IMR-90 (cell line): ENCODE measurements around the gene AXIN2. TPM values are rescaled to one million over a fixed set of nuclear protein-coding genes. Genes with fewer than 3 reads are reported as not detected.

ENCODE experiments used
- ATAC-seq: fragments of 200-7000 bp; cut with Tn5 transposase; 2 replicates; pipeline ENCODE4 v1.9.1; 2020; ENCODE audit warnings: low read depth, mild to moderate bottlenecking, moderate library complexity
- BruUV-seq: library from RNA; stranded (reverse); fragments of 400-500 nt; replicated peaks from 2 replicates; lab custom pipeline; 2021; lab: Mats Ljungman, UMichigan
- CTCF ChIA-PET: fragments of 300-600 bp; formaldehyde crosslinking; extraction: SDS; loops from one replicate; lab custom pipeline; 2021; ENCODE audit warnings: antibody characterized with exemption; lab: Yijun Ruan, JAX
- POLR2A ChIA-PET: fragments of 300-600 bp; sonication (Branson Sonifier 250); formaldehyde crosslinking; loops from one replicate; lab custom pipeline; 2022; ENCODE audit warnings: antibody characterized with exemption; ENCODE audit not compliant: unreplicated experiment; lab: Charles Lee
- DNase-seq: peaks from one replicate; pipeline ENCODE4 v3.0.0; 2013
- H2AFZ ChIP-seq: replicated peaks from 2 replicates; pipeline ENCODE3; 2013; ENCODE audit warnings: low read length, mild to moderate bottlenecking; ENCODE audit not compliant: poor library complexity
- H2AK5ac ChIP-seq: 2 replicates; pipeline ENCODE4 v1.6.1; 2013; ENCODE audit warnings: low read depth, low read length, inconsistent platforms
- H2AK9ac ChIP-seq: replicated peaks from 2 replicates; pipeline ENCODE3; 2013; ENCODE audit warnings: mild to moderate bottlenecking, low read depth, low read length, moderate library complexity; ENCODE audit not compliant: poor library complexity
- H2BK120ac ChIP-seq: 2 replicates; pipeline ENCODE4 v1.6.1; 2013; ENCODE audit warnings: low read depth, low read length, inconsistent platforms
- H2BK15ac ChIP-seq: 3 replicates; pipeline ENCODE4 v1.6.1; 2013; ENCODE audit warnings: low read depth, low read length, inconsistent platforms
- H2BK20ac ChIP-seq: 2 replicates; pipeline ENCODE4 v1.6.1; 2013; ENCODE audit warnings: low read depth, mild to moderate bottlenecking, inconsistent platforms, low read length, moderate library complexity
- H2BK5ac ChIP-seq: 2 replicates; pipeline ENCODE4 v1.6.1; 2013; ENCODE audit warnings: mild to moderate bottlenecking, low read depth, low read length, inconsistent platforms; ENCODE audit not compliant: poor library complexity, severe bottlenecking
- H3K14ac ChIP-seq: replicated peaks from 2 replicates; pipeline ENCODE4 v1.6.1; 2013; ENCODE audit warnings: low read depth, low read length, inconsistent platforms
- H3K18ac ChIP-seq: 2 replicates; pipeline ENCODE4 v1.6.1; 2013; ENCODE audit warnings: low read depth, low read length, control low read depth
- H3K23ac ChIP-seq: 2 replicates; pipeline ENCODE4 v1.6.1; 2013; ENCODE audit warnings: low read depth, low read length, inconsistent platforms
- H3K27ac ChIP-seq: 2 replicates; pipeline ENCODE4 v1.5.1; 2013; ENCODE audit warnings: mild to moderate bottlenecking, control low read depth, low read length; ENCODE audit not compliant: insufficient read depth
- H3K27me3 ChIP-seq: 2 replicates; pipeline ENCODE4 v1.6.1; 2013; ENCODE audit warnings: low read length; ENCODE audit not compliant: control insufficient read depth, insufficient read depth
- H3K36me3 ChIP-seq: 2 replicates; pipeline ENCODE4 v1.6.1; 2013; ENCODE audit warnings: low read length, mixed read lengths; ENCODE audit not compliant: control insufficient read depth, insufficient read depth
- H3K4ac ChIP-seq: 2 replicates; pipeline ENCODE4 v1.6.1; 2013; ENCODE audit warnings: low read depth, low read length, inconsistent platforms
- H3K4me1 ChIP-seq: 2 replicates; pipeline ENCODE4 v1.6.1; 2013; ENCODE audit warnings: low read length, mixed read lengths; ENCODE audit not compliant: control insufficient read depth, insufficient read depth
- H3K4me2 ChIP-seq: 2 replicates; pipeline ENCODE4 v1.6.1; 2013; ENCODE audit warnings: low read depth, mild to moderate bottlenecking, control low read depth, low read length, moderate library complexity
- H3K4me3 ChIP-seq: 2 replicates; pipeline ENCODE4 v1.5.1; 2013; ENCODE audit warnings: low read depth, mild to moderate bottlenecking, control low read depth, low read length, moderate library complexity; ENCODE audit not compliant: insufficient read depth
- H3K56ac ChIP-seq: 2 replicates; pipeline ENCODE4 v1.6.1; 2013; ENCODE audit warnings: low read length, inconsistent platforms; ENCODE audit not compliant: insufficient read depth; ENCODE audit errors: extremely low read depth
- H3K79me1 ChIP-seq, 2 experiments: 2 replicates each; pipeline ENCODE4 v1.6.1; 2013; ENCODE audit warnings: low read length in 2 of 2, inconsistent platforms in 1 of 2, low read depth in 1 of 2
- H3K9ac ChIP-seq: 2 replicates; pipeline ENCODE4 v1.6.1; 2013; ENCODE audit warnings: low read depth, low read length, control low read depth
- H3K9me1 ChIP-seq: 2 replicates; pipeline ENCODE4 v1.6.1; 2013; ENCODE audit warnings: low read length, inconsistent platforms; ENCODE audit not compliant: insufficient read depth
- H3K9me3 ChIP-seq: 2 replicates; pipeline ENCODE4 v1.6.1; 2013; ENCODE audit warnings: low read length; ENCODE audit not compliant: control insufficient read depth, insufficient read depth
- H4K20me1 ChIP-seq: 2 replicates; pipeline ENCODE4 v1.6.1; 2013; ENCODE audit warnings: low read length, inconsistent platforms; ENCODE audit not compliant: insufficient read depth
- H4K5ac ChIP-seq: 2 replicates; pipeline ENCODE4 v1.6.1; 2013; ENCODE audit warnings: mild to moderate bottlenecking, low read depth, low read length, control low read depth
- H4K8ac ChIP-seq, 2 experiments: 2 replicates each; pipeline ENCODE4 v1.6.1; 2013; ENCODE audit warnings: low read depth in 2 of 2, low read length in 2 of 2, control low read depth in 1 of 2, inconsistent platforms in 1 of 2
- H4K91ac ChIP-seq: 2 replicates; pipeline ENCODE4 v1.6.1; 2013; ENCODE audit warnings: low read depth, low read length, inconsistent platforms; ENCODE audit not compliant: insufficient read depth
- BHLHE40 ChIP-seq: fragments of 150-350 bp; IDR thresholded peaks from 2 replicates; pipeline ENCODE4 v1.6.1; 2016; ENCODE audit warnings: mild to moderate bottlenecking, low read depth, low read length
- CEBPB ChIP-seq: IDR thresholded peaks from 2 replicates; pipeline ENCODE4 v1.6.1; 2012; ENCODE audit warnings: low read depth, low read length, improper control_type of control experiment
- CHD1 ChIP-seq: IDR thresholded peaks from 2 replicates; pipeline ENCODE4 v1.6.1; 2012; ENCODE audit warnings: low read depth, low read length, improper control_type of control experiment
- FOS ChIP-seq: fragments of 150-350 bp; IDR thresholded peaks from 2 replicates; pipeline ENCODE4 v1.6.1; 2016; ENCODE audit warnings: low read depth, low read length
- MAFK ChIP-seq: IDR thresholded peaks from 2 replicates; pipeline ENCODE4 v1.6.1; 2012; ENCODE audit warnings: low read depth, low read length, improper control_type of control experiment
- MAZ ChIP-seq: IDR thresholded peaks from 2 replicates; pipeline ENCODE4 v1.6.1; 2012; ENCODE audit warnings: low read depth, mild to moderate bottlenecking, low read length, improper control_type of control experiment, moderate library complexity, borderline replicate concordance
- MXI1 ChIP-seq: IDR thresholded peaks from 2 replicates; pipeline ENCODE4 v1.6.1; 2012; ENCODE audit warnings: low read depth, mild to moderate bottlenecking, low read length, moderate library complexity, borderline replicate concordance
- NFE2L2 ChIP-seq: fragments of 150-350 bp; IDR thresholded peaks from 2 replicates; pipeline ENCODE4 v1.6.1; 2016; ENCODE audit warnings: low read depth, mild to moderate bottlenecking, low read length
- POLR2A ChIP-seq: IDR thresholded peaks from 2 replicates; pipeline ENCODE4 v1.6.1; 2012; ENCODE audit warnings: mild to moderate bottlenecking, low read depth, low read length
- RAD21 ChIP-seq: IDR thresholded peaks from 2 replicates; pipeline ENCODE4 v1.6.1; 2012; ENCODE audit warnings: low read length, improper control_type of control experiment
- RCOR1 ChIP-seq: IDR thresholded peaks from 2 replicates; pipeline ENCODE4 v1.6.1; 2012; ENCODE audit warnings: mild to moderate bottlenecking, low read length, improper control_type of control experiment; ENCODE audit not compliant: insufficient replicate concordance
- RFX5 ChIP-seq: IDR thresholded peaks from 2 replicates; pipeline ENCODE4 v1.8.0; 2012; ENCODE audit warnings: low read depth, mild to moderate bottlenecking, low read length, moderate library complexity
- SMC3 ChIP-seq: fragments of 150-350 bp; IDR thresholded peaks from 2 replicates; pipeline ENCODE4 v1.6.1; 2016; ENCODE audit warnings: low read depth, mild to moderate bottlenecking, antibody characterized with exemption, low read length, moderate library complexity
- WGBS, 2 experiments: methylation state at CpG; one replicate each; pipeline versions ENCODE4 v1.1.5 to v1.1.7; 2013; ENCODE audit warnings: missing lambda C conversion rate in 2 of 2; ENCODE audit not compliant: insufficient read length in 1 of 2; ENCODE audit errors: extremely low coverage in 2 of 2; 5-methylcytosine and 5-hydroxymethylcytosine counted together
- dilution Hi-C: fragments of 300-500 bp; cut with HindIII; formaldehyde crosslinking; loops from one replicate; pipeline ENCODE4 v1.14.3; 2018; ENCODE audit warnings: low sequenced_read_pairs; ENCODE audit not compliant: unreplicated experiment
- in situ Hi-C: fragments of 300-500 bp; cut with MboI; formaldehyde crosslinking; loops from 3 replicates; pipeline ENCODE4 v1.14.3; 2019; ENCODE audit warnings: low sequenced_read_pairs, inconsistent platforms, mixed read lengths
- intact Hi-C: fragments of 100-400 bp; cut with micrococcal nuclease; formaldehyde crosslinking; loops from 2 replicates; pipeline ENCODE4 v1.10.0; 2022
- polyA plus RNA-seq, 3 experiments: library from polyadenylated mRNA; depleted of rRNA; stranded (reverse); fragments of >200 nt; gene quantifications; 2 replicates each; pipeline ENCODE4 v1.2.3, GENCODE V29; 2012; ENCODE audit warnings: low replicate concordance in 1 of 3
- total RNA-seq: library from RNA; depleted of rRNA; stranded (reverse); fragments of >200 nt; gene quantifications from 2 replicates; pipeline ENCODE4 v1.2.3, GENCODE V29; 2012
- TF ChIP-seq, protein P1 (sequence below): conservative IDR thresholded peaks from 2 replicates; pipeline ENCODE4 v1.5.1; 2012; ENCODE audit warnings: mild to moderate bottlenecking, low read depth, low read length, improper control_type of control experiment
- TF ChIP-seq, protein P2 (sequence below): fragments of 150-350 bp; IDR thresholded peaks from 2 replicates; pipeline ENCODE4 v1.6.1; 2017; ENCODE audit warnings: mild to moderate bottlenecking, antibody characterized with exemption, low read length, low read depth
- TF ChIP-seq, protein P3 (sequence below): fragments of 150-350 bp; IDR thresholded peaks from 2 replicates; pipeline ENCODE4 v1.6.1; 2016; ENCODE audit warnings: low read depth, mild to moderate bottlenecking, low read length, moderate library complexity, borderline replicate concordance

The AXIN2 gene
- total and polyA plus RNA-seq, 2 of the 4 experiments (the other 2 are of a cell fraction), result 0.91 to 1.8 TPM

GRCh38 chr17:65609286-65609685, 47.8 kb upstream of the AXIN2 start:
- Histone ChIP-seq H3K14ac (no peak overlapping the region), H2AK5ac (no peak overlapping the region), H2BK15ac (no peak overlapping the region), H3K4me3 (no peak overlapping the region), H3K27me3 (peaks cover 4% of the 10 kb centered on the region), H4K5ac (no peak overlapping the region), H3K56ac (no peak overlapping the region), H3K27ac (no peak overlapping the region), H3K36me3 (no peaks in the 10 kb centered on the region), H4K8ac (no peak overlapping the region), H2BK20ac (no peak overlapping the region), H3K9me1 (no peaks in the 10 kb centered on the region), H4K20me1 (no peaks in the 10 kb centered on the region), H2BK5ac (no peak overlapping the region), H3K23ac (no peak overlapping the region), H3K9me3 (no peaks in the 10 kb centered on the region), H2AK9ac (no peak overlapping the region), H3K79me1 (no peaks in the 10 kb centered on the region), H4K91ac (no peak overlapping the region), H3K4ac (no peak overlapping the region), H2AFZ (no peak overlapping the region), H3K9ac (no peak overlapping the region), H2BK120ac (no peak overlapping the region), H3K4me1 (no peaks in the 10 kb centered on the region; the same call in 1 of the 2 replicates), H3K18ac (no peak overlapping the region), H3K4me2 (no peak overlapping the region)
- no TSS peak for BruUV-seq
- whole genome bisulfite sequencing, 2 experiments, result no CpG with 5 or more reads among the region's 2 CpGs
- in situ Hi-C loops, result no loop called here
- ChIA-PET CTCF (no interaction called here), POLR2A (no interaction called here)
- DNase-seq (no peak), ATAC-seq (no peak)
- TF ChIP-seq, protein P1, sequence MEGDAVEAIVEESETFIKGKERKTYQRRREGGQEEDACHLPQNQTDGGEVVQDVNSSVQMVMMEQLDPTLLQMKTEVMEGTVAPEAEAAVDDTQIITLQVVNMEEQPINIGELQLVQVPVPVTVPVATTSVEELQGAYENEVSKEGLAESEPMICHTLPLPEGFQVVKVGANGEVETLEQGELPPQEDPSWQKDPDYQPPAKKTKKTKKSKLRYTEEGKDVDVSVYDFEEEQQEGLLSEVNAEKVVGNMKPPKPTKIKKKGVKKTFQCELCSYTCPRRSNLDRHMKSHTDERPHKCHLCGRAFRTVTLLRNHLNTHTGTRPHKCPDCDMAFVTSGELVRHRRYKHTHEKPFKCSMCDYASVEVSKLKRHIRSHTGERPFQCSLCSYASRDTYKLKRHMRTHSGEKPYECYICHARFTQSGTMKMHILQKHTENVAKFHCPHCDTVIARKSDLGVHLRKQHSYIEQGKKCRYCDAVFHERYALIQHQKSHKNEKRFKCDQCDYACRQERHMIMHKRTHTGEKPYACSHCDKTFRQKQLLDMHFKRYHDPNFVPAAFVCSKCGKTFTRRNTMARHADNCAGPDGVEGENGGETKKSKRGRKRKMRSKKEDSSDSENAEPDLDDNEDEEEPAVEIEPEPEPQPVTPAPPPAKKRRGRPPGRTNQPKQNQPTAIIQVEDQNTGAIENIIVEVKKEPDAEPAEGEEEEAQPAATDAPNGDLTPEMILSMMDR, result no peak
- TF ChIP-seq RAD21 (no peak), CEBPB (no peak), MXI1 (no peak), CHD1 (no peak), BHLHE40 (no peak), MAZ (no peak), FOS (no peak), MAFK (no peak), RCOR1 (no peak), NFE2L2 (no peak), RFX5 (no peak), SMC3 (no peak), POLR2A (no peak)
- TF ChIP-seq, protein P2, sequence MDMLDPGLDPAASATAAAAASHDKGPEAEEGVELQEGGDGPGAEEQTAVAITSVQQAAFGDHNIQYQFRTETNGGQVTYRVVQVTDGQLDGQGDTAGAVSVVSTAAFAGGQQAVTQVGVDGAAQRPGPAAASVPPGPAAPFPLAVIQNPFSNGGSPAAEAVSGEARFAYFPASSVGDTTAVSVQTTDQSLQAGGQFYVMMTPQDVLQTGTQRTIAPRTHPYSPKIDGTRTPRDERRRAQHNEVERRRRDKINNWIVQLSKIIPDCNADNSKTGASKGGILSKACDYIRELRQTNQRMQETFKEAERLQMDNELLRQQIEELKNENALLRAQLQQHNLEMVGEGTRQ, result no peak
- TF ChIP-seq, protein P3, sequence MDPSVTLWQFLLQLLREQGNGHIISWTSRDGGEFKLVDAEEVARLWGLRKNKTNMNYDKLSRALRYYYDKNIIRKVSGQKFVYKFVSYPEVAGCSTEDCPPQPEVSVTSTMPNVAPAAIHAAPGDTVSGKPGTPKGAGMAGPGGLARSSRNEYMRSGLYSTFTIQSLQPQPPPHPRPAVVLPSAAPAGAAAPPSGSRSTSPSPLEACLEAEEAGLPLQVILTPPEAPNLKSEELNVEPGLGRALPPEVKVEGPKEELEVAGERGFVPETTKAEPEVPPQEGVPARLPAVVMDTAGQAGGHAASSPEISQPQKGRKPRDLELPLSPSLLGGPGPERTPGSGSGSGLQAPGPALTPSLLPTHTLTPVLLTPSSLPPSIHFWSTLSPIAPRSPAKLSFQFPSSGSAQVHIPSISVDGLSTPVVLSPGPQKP, result no peak
- intact Hi-C loops, result no loop called here
- dilution Hi-C loops, result no loop called here
